Tibial nerve (tissue), 3 donors: ENCODE data around the gene RAB11FIP2.

ENCODE experiments used
- EP300 ChIP-seq, 2 donors: sonication (generic); formaldehyde crosslinking; IDR thresholded peaks; one replicate each; pipeline ENCODE4 v1.6.1; 2017; ENCODE audit warnings: antibody characterized with exemption in 2 of 2, mild to moderate bottlenecking in 1 of 2
- POLR2A ChIP-seq, 2 donors: fragments of 450-650 bp; IDR thresholded peaks; one replicate each; pipeline ENCODE4 v1.6.1; 2017; ENCODE audit warnings: antibody characterized with exemption in 2 of 2, mild to moderate bottlenecking in 2 of 2, moderate library complexity in 2 of 2

- TF ChIP-seq POLR2A (IDR thresholded peaks at IDR 0.05) (no peak), EP300 (IDR thresholded peaks at IDR 0.05) (no peak)
Observed at GRCh38 chr10:118092209-118092608, 45.5 kb upstream of the RAB11FIP2 start.
